Neuronal stem cell (in vitro differentiated cells): ENCODE measurements around the gene NR3C2.

ENCODE experiments used
- DNase-seq: peaks from one replicate; pipeline ENCODE4 v3.0.0-alpha.2; 2013; ENCODE audit warnings: low spot score
- H2AFZ ChIP-seq: one replicate; pipeline ENCODE4 v1.6.1; 2013; ENCODE audit warnings: mild to moderate bottlenecking, low read length, inconsistent platforms
- H2AK5ac ChIP-seq: 2 replicates; pipeline ENCODE4 v1.6.1; 2013; ENCODE audit warnings: low read depth, mild to moderate bottlenecking, inconsistent platforms, low read length, moderate library complexity, mixed read lengths
- H2BK120ac ChIP-seq: 2 replicates; pipeline ENCODE4 v1.6.1; 2013; ENCODE audit warnings: low read depth, mild to moderate bottlenecking, inconsistent platforms, low read length, moderate library complexity, mixed read lengths
- H2BK12ac ChIP-seq: one replicate; pipeline ENCODE4 v1.6.1; 2013; ENCODE audit warnings: low read length, inconsistent platforms
- H2BK15ac ChIP-seq: 2 replicates; pipeline ENCODE4 v1.6.1; 2013; ENCODE audit warnings: mild to moderate bottlenecking, low read length, inconsistent platforms, mixed read lengths
- H2BK5ac ChIP-seq: one replicate; pipeline ENCODE4 v1.6.1; 2013; ENCODE audit warnings: inconsistent platforms, mild to moderate bottlenecking, low read length, moderate library complexity
- H3K14ac ChIP-seq: one replicate; pipeline ENCODE4 v1.6.1; 2013; ENCODE audit warnings: low read length, inconsistent platforms
- H3K18ac ChIP-seq: 2 replicates; pipeline ENCODE4 v1.6.1; 2013; ENCODE audit warnings: low read length, inconsistent platforms
- H3K23ac ChIP-seq: 2 replicates; pipeline ENCODE4 v1.6.1; 2013; ENCODE audit warnings: low read depth, mild to moderate bottlenecking, mixed read lengths, low read length, inconsistent platforms; ENCODE audit not compliant: poor library complexity
- H3K27ac ChIP-seq: replicated peaks from 3 replicates; pipeline ENCODE4 v1.5.1; 2013; ENCODE audit warnings: low read length, inconsistent platforms
- H3K27me3 ChIP-seq, 3 experiments: 2 replicates each; pipeline ENCODE4 v1.6.1; 2013; ENCODE audit warnings: low read length in 3 of 3, mild to moderate bottlenecking in 2 of 3, inconsistent platforms in 1 of 3, low read depth in 1 of 3, mixed read lengths in 1 of 3, moderate library complexity in 1 of 3; ENCODE audit not compliant: control insufficient read depth in 3 of 3, insufficient read depth in 3 of 3
- H3K36me3 ChIP-seq, 2 donors: replicated peaks in 1 of 2; 2 replicates each; pipeline ENCODE4 v1.6.1; 2013; ENCODE audit warnings: low read length in 2 of 2; ENCODE audit not compliant: control insufficient read depth in 2 of 2, insufficient read depth in 2 of 2
- H3K4ac ChIP-seq: 2 replicates; pipeline ENCODE4 v1.6.1; 2013; ENCODE audit warnings: inconsistent platforms, mild to moderate bottlenecking, low read length, moderate library complexity
- H3K4me1 ChIP-seq, 2 donors: 1 replicate in 1 of 2; 2 replicates in 1 of 2; pipeline ENCODE4 v1.6.1; 2013; ENCODE audit warnings: low read length in 2 of 2, low read depth in 1 of 2; ENCODE audit not compliant: control insufficient read depth in 2 of 2, insufficient read depth in 1 of 2
- H3K4me2 ChIP-seq: one replicate; pipeline ENCODE4 v1.6.1; 2013; ENCODE audit warnings: mild to moderate bottlenecking, low read length, inconsistent platforms; ENCODE audit not compliant: insufficient read depth, poor library complexity, severe bottlenecking
- H3K4me3 ChIP-seq, 2 donors: 2 replicates each; pipeline ENCODE4 v1.5.1; 2013; ENCODE audit warnings: low read length in 2 of 2, mild to moderate bottlenecking in 2 of 2, inconsistent platforms in 1 of 2, moderate library complexity in 1 of 2
- H3K79me1 ChIP-seq: one replicate; pipeline ENCODE4 v1.6.1; 2013; ENCODE audit warnings: low read depth, mild to moderate bottlenecking, inconsistent platforms, low read length, moderate library complexity
- H3K9ac ChIP-seq: one replicate; pipeline ENCODE4 v1.6.1; 2013; ENCODE audit warnings: mild to moderate bottlenecking, low read depth, low read length, inconsistent platforms; ENCODE audit not compliant: poor library complexity
- H3K9me3 ChIP-seq, 2 donors: replicated peaks in 1 of 2; 2 replicates each; pipeline versions ENCODE3 to v1.6.1; 2013; ENCODE audit warnings: low read length in 2 of 2, mild to moderate bottlenecking in 2 of 2, inconsistent platforms in 1 of 2, low read depth in 1 of 2, mixed read lengths in 1 of 2, moderate library complexity in 1 of 2; ENCODE audit not compliant: control insufficient read depth in 2 of 2, insufficient read depth in 1 of 2
- H4K8ac ChIP-seq: one replicate; pipeline ENCODE4 v1.6.1; 2013; ENCODE audit warnings: low read depth, mild to moderate bottlenecking, inconsistent platforms, low read length, moderate library complexity
- H4K91ac ChIP-seq: one replicate; pipeline ENCODE4 v1.6.1; 2013; ENCODE audit warnings: low read length, low read depth, mild to moderate bottlenecking, inconsistent platforms; ENCODE audit not compliant: poor library complexity
- WGBS, 2 donors: extraction: QIAGEN DNeasy Blood & Tissue Kit; methylation state at CpG; one replicate each; pipeline ENCODE4 v1.1.7; 2013; ENCODE audit warnings: missing lambda C conversion rate in 2 of 2, mixed read lengths in 1 of 2; ENCODE audit not compliant: insufficient read length in 2 of 2, insufficient replicate concordance in 1 of 2; ENCODE audit errors: extremely low coverage in 2 of 2; 5-methylcytosine and 5-hydroxymethylcytosine counted together

The NR3C2 gene

GRCh38 chr4:148222991-148223660 is 219.1 kb downstream of the NR3C2 start:
- no peak overlapping the region for H4K8ac ChIP-seq
- no peaks in the 10 kb centered on the region for H3K36me3 ChIP-seq
- no peak overlapping the region for H2BK120ac ChIP-seq
- H3K4me1 ChIP-seq = peaks cover 0 to 2% of the 10 kb centered on the region in 2 donors
- H3K4ac ChIP-seq = no peak overlapping the region
- no peak overlapping the region for H2AK5ac ChIP-seq
- no peaks in the 10 kb centered on the region for H3K79me1 ChIP-seq
- H4K91ac ChIP-seq = no peak overlapping the region
- no peak overlapping the region for H3K4me3 ChIP-seq
- no peak for DNase-seq
- no peak overlapping the region for H2AFZ ChIP-seq
- H3K4me2 ChIP-seq = no peak overlapping the region
- no peaks in the 10 kb centered on the region for H3K9me3 ChIP-seq
- no peak overlapping the region for H3K9ac ChIP-seq
- no peak overlapping the region for H3K23ac ChIP-seq
- H3K14ac ChIP-seq = no peak overlapping the region
- H2BK12ac ChIP-seq = no peak overlapping the region
- H3K18ac ChIP-seq = no peak overlapping the region
- H3K27me3 ChIP-seq = no peaks in the 10 kb centered on the region
- WGBS, 2 donors = no CpG with 5 or more reads among the region's 8 CpGs
- no peak overlapping the region for H2BK5ac ChIP-seq
- no peak overlapping the region for H3K27ac ChIP-seq
- no peak overlapping the region for H2BK15ac ChIP-seq

GRCh38 chr4:148216866-148217814 is 225.1 kb downstream of the NR3C2 start:
- Histone ChIP-seq H3K14ac (no peak overlapping the region), H3K27me3 (no peaks in the 10 kb centered on the region), H4K8ac (no peak overlapping the region), H4K91ac (no peak overlapping the region), H3K4me2 (no peak overlapping the region), H3K27ac (no peak overlapping the region), H2BK120ac (no peak overlapping the region), H3K9me3 (no peaks in the 10 kb centered on the region), H3K79me1 (no peaks in the 10 kb centered on the region), H3K36me3 (no peaks in the 10 kb centered on the region), H2AK5ac (no peak overlapping the region), H2AFZ (no peak overlapping the region), H3K9ac (no peak overlapping the region), H3K23ac (no peak overlapping the region), H3K4ac (no peak overlapping the region), H2BK12ac (no peak overlapping the region), H2BK5ac (no peak overlapping the region), H2BK15ac (no peak overlapping the region), H3K18ac (no peak overlapping the region), H3K4me3 (no peak overlapping the region), H3K4me1 (peaks cover 0 to 2% of the 10 kb centered on the region in 2 donors)
- no peak for DNase-seq
- WGBS, 2 donors = no CpG with 5 or more reads among the region's 5 CpGs

GRCh38 chr4:148216321-148216720 is 225.9 kb downstream of the NR3C2 start:
- Histone ChIP-seq H3K79me1 (no peaks in the 10 kb centered on the region), H3K14ac (no peak overlapping the region), H3K4me2 (no peak overlapping the region), H2AK5ac (no peak overlapping the region), H2AFZ (no peak overlapping the region), H2BK120ac (no peak overlapping the region), H3K9ac (no peak overlapping the region), H4K91ac (no peak overlapping the region), H3K18ac (no peak overlapping the region), H2BK15ac (no peak overlapping the region), H3K4me3 (no peak overlapping the region), H3K4me1 (peaks cover 0 to 3% of the 10 kb centered on the region in 2 donors), H2BK5ac (no peak overlapping the region), H3K4ac (no peak overlapping the region), H3K27ac (no peak overlapping the region), H4K8ac (no peak overlapping the region), H2BK12ac (no peak overlapping the region), H3K23ac (no peak overlapping the region), H3K36me3 (no peaks in the 10 kb centered on the region), H3K9me3 (no peaks in the 10 kb centered on the region), H3K27me3 (no peaks in the 10 kb centered on the region)
- no peak for DNase-seq
- WGBS, 2 donors = no CpG with 5 or more reads among the region's 3 CpGs

- Histone ChIP-seq H3K27me3 (no peaks in the 10 kb centered on the region), H2BK120ac (no peak overlapping the region), H2BK5ac (no peak overlapping the region), H3K9ac (no peak overlapping the region), H3K4me3 (no peak overlapping the region), H4K91ac (no peak overlapping the region), H4K8ac (no peak overlapping the region), H3K36me3 (no peaks in the 10 kb centered on the region), H2BK15ac (no peak overlapping the region), H3K4ac (no peak overlapping the region), H3K79me1 (no peaks in the 10 kb centered on the region), H3K4me1 (peaks cover 0 to 3% of the 10 kb centered on the region in 2 donors), H3K27ac (no peak overlapping the region), H3K9me3 (no peaks in the 10 kb centered on the region), H2BK12ac (no peak overlapping the region), H2AK5ac (no peak overlapping the region), H3K18ac (no peak overlapping the region), H3K14ac (no peak overlapping the region), H2AFZ (no peak overlapping the region), H3K23ac (no peak overlapping the region), H3K4me2 (no peak overlapping the region)
- WGBS, 2 donors = no CpG with 5 or more reads among the region's 3 CpGs
- no peak for DNase-seq
Measured at GRCh38 chr4:148215202-148215601, 227.0 kb downstream of the NR3C2 start.
